Spleen (tissue), 11 donors: ENCODE measurements around the gene ANOS1. TPM values are rescaled to one million over a fixed set of nuclear protein-coding genes. Genes with fewer than 3 reads are reported as not detected.

ENCODE experiments used
- DNase-seq: peaks from one replicate; pipeline ENCODE4 v3.0.0-alpha.2; 2020
- H3K27ac ChIP-seq, 8 donors: fragments of 200-600 bp; sonication (generic) in 7 of 8; 1 replicate in 4 of 8; 2 replicates in 4 of 8; pipeline versions ENCODE4 v1.5.0 to v1.8.0; 2016 to 2021; ENCODE audit warnings: inconsistent platforms in 4 of 8, mild to moderate bottlenecking in 4 of 8, moderate library complexity in 1 of 8
- H3K27me3 ChIP-seq, 7 donors: fragments of 200-600 bp; sonication (generic) in 6 of 7; replicated peaks in 1 of 7; 1 replicate in 4 of 7; 2 replicates in 3 of 7; pipeline versions ENCODE4 v1.5.0 to v1.8.0; 2016 to 2021; ENCODE audit warnings: inconsistent platforms in 3 of 7, mild to moderate bottlenecking in 1 of 7
- H3K36me3 ChIP-seq, 6 donors: fragments of 200-600 bp; sonication (generic) in 5 of 6; 1 replicate in 4 of 6; 2 replicates in 2 of 6; pipeline versions ENCODE4 v1.5.0 to v1.8.0; 2016 to 2021; ENCODE audit warnings: inconsistent platforms in 2 of 6
- H3K4me1 ChIP-seq, 6 donors: fragments of 200-600 bp; sonication (generic) in 5 of 6; 1 replicate in 3 of 6; 2 replicates in 3 of 6; pipeline versions ENCODE4 v1.5.0 to v1.8.0; 2016 to 2021; ENCODE audit warnings: inconsistent platforms in 3 of 6
- H3K4me3 ChIP-seq, 8 donors: fragments of 200-600 bp; sonication (generic) in 7 of 8; 1 replicate in 4 of 8; 2 replicates in 4 of 8; pipeline versions ENCODE4 v1.5.0 to v1.8.0; 2016 to 2021; ENCODE audit warnings: inconsistent platforms in 4 of 8, mild to moderate bottlenecking in 4 of 8, moderate library complexity in 2 of 8
- H3K9me3 ChIP-seq, 8 donors: fragments of 200-600 bp; sonication (generic) in 7 of 8; 1 replicate in 4 of 8; 2 replicates in 4 of 8; pipeline versions ENCODE4 v1.5.0 to v1.8.0; 2016 to 2021; ENCODE audit warnings: inconsistent platforms in 4 of 8
- CTCF ChIP-seq, 11 experiments: fragments of 200-600 bp in 7 of 11; fragments of 450-650 bp in 4 of 11; sonication (generic) in 4 of 11; IDR thresholded peaks in 8 of 11; conservative IDR thresholded peaks in 3 of 11; 1 replicate in 7 of 11; 2 replicates in 4 of 11; pipeline versions ENCODE4 v1.4.0 to v1.8.0; 2016 to 2021; ENCODE audit warnings: antibody characterized with exemption in 11 of 11, inconsistent platforms in 4 of 11, mild to moderate bottlenecking in 1 of 11
- POLR2A ChIP-seq, 3 donors: fragments of 450-650 bp; IDR thresholded peaks; one replicate each; pipeline ENCODE4 v1.5.1; 2017; ENCODE audit warnings: antibody characterized with exemption in 3 of 3, mild to moderate bottlenecking in 1 of 3
- POLR2AphosphoS5 ChIP-seq, 3 donors: sonication (generic); formaldehyde crosslinking; IDR thresholded peaks; one replicate each; pipeline ENCODE4 v1.5.1; 2017; ENCODE audit warnings: antibody characterized with exemption in 3 of 3
- WGBS, 5 donors: extraction: QIAGEN DNeasy Blood & Tissue Kit in 3 of 5; methylation state at CpG; one replicate each; pipeline versions ENCODE4 v1.1.5 to v1.1.7; 2013 to 2018; 5-methylcytosine and 5-hydroxymethylcytosine counted together
- intact Hi-C: fragments of 100-400 bp; cut with DNase I; formaldehyde crosslinking; loops from one replicate; pipeline ENCODE4 v1.15.0; 2023; ENCODE audit warnings: low total_unique reads
- polyA plus RNA-seq, 3 donors: library from polyadenylated mRNA; stranded (reverse); fragments of 200-250 nt; gene quantifications; one replicate each; pipeline ENCODE4 v1.2.1, GENCODE V29; 2013
- total RNA-seq, 7 donors: library from RNA; depleted of rRNA in 3 of 7; stranded (reverse); fragments of >200 nt in 3 of 7; fragmentation: NEBNext Ultra II Directional in 4 of 7; extraction: Animal tissue kit (Norgen Biotek cat#: 25700) in 4 of 7; gene quantifications; one replicate each; pipeline versions ENCODE4 v1.1.0 to v1.2.1, GENCODE V29; 2016 to 2021
- donor health status: healthy with polysubstance abuse.
- donor health status: DM: no; HTN: no; CAD: no; lungs with moderate emphysema.
- donor health status: DM: no; HTN: no; CAD: no.
- donor health status: Bipolar disorder and iron deficiency.
- donor health status: healthy.
- donor health status: DM: no; HTN: no; CAD: no.
- donor health status: DM: yes; HTN: yes; CAD: no.

ANOS1 gene
- total and polyA plus RNA-seq, 10 donors = 0.26 to 3.9 (median 0.91) TPM

GRCh38 chrX:8591501-8591900 lies 140.4 kb downstream of the ANOS1 start:
- TF ChIP-seq POLR2AphosphoS5 (IDR thresholded peaks at IDR 0.05) (no peak), CTCF (IDR thresholded peaks at IDR 0.05 in 8 of 11, conservative IDR thresholded peaks at IDR 0.05 in 3 of 11) (no peak), POLR2A (IDR thresholded peaks at IDR 0.05) (no peak)
- intact Hi-C loops = no loop called here
- H3K27ac ChIP-seq = no peak overlapping the region
- no peak overlapping the region for H3K4me3 ChIP-seq
- DNase-seq = no peak
- WGBS, 5 donors = 87 to 99% (median 91%) methylated on average over 4 of the region's 4 CpGs
- H3K36me3 ChIP-seq = no peaks in the 10 kb centered on the region
- H3K27me3 ChIP-seq = no peaks in the 10 kb centered on the region
- H3K4me1 ChIP-seq = no peaks in the 10 kb centered on the region
- no peaks in the 10 kb centered on the region for H3K9me3 ChIP-seq

GRCh38 chrX:8586953-8587352 lies 145.0 kb downstream of the ANOS1 start:
- DNase-seq = no peak
- Histone ChIP-seq H3K4me1 (no peaks in the 10 kb centered on the region), H3K9me3 (no peaks in the 10 kb centered on the region), H3K36me3 (no peaks in the 10 kb centered on the region), H3K4me3 (no peak overlapping the region), H3K27ac (no peak overlapping the region), H3K27me3 (no peaks in the 10 kb centered on the region)
- intact Hi-C loops = no loop called here
- TF ChIP-seq POLR2A (IDR thresholded peaks at IDR 0.05) (no peak), POLR2AphosphoS5 (IDR thresholded peaks at IDR 0.05) (no peak), CTCF (IDR thresholded peaks at IDR 0.05 in 8 of 11, conservative IDR thresholded peaks at IDR 0.05 in 3 of 11) (no peak)

- no peak for DNase-seq
- H3K9me3 ChIP-seq = no peaks in the 10 kb centered on the region
- TF ChIP-seq POLR2AphosphoS5 (IDR thresholded peaks at IDR 0.05) (no peak), CTCF (IDR thresholded peaks at IDR 0.05 in 8 of 11, conservative IDR thresholded peaks at IDR 0.05 in 3 of 11) (no peak), POLR2A (IDR thresholded peaks at IDR 0.05) (no peak)
- 66 to 93% (median 81%) methylated on average over 5 of the region's 5 CpGs for WGBS, 5 donors
- no peaks in the 10 kb centered on the region for H3K27me3 ChIP-seq
- H3K36me3 ChIP-seq = no peaks in the 10 kb centered on the region
- no peaks in the 10 kb centered on the region for H3K4me1 ChIP-seq
- H3K4me3 ChIP-seq = no peak overlapping the region
- intact Hi-C loops = no loop called here
- H3K27ac ChIP-seq = no peak overlapping the region
Observed at GRCh38 chrX:8579602-8580001, 152.3 kb downstream of the ANOS1 start.

DNA sequence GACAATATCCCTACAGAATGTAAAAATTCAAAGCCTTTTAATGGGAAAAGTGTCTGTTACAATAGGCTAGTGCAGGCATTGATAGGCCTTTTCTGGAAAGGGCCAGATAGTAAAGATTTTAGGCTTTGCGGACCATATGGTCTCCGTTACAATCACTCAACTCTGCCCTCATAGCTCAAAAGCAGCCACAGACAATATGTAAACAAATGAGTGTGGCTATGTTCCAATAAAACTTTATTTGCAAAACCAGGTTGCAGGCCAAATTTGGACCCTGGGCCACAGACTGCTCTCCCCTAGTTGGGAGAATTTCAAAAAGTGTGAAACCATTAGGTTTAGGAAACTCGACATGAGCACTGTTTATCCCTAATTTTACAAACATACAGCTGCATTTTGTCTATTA lies 155.1 kb downstream of the ANOS1 start:
- TF ChIP-seq POLR2AphosphoS5 (IDR thresholded peaks at IDR 0.05) = no peak
- TF ChIP-seq POLR2A (IDR thresholded peaks at IDR 0.05) = no peak
- TF ChIP-seq CTCF (IDR thresholded peaks at IDR 0.05 in 8 of 11, conservative IDR thresholded peaks at IDR 0.05 in 3 of 11) = no peak
- no peak for DNase-seq
- intact Hi-C loops = no loop called here

More for the DNA sequence above, 155.1 kb downstream of the ANOS1 start:
- Histone ChIP-seq H3K4me3 (no peak overlapping the region), H3K9me3 (peaks cover 0 to 7% (median 0%) of the 10 kb centered on the region in 8 donors), H3K27me3 (no peaks in the 10 kb centered on the region), H3K36me3 (no peaks in the 10 kb centered on the region), H3K4me1 (no peaks in the 10 kb centered on the region), H3K27ac (no peak overlapping the region)
- WGBS, 5 donors = 83 to 91% (median 87%) methylated on average over 3 of the region's 3 CpGs
